Measurements from ENCODE around the gene DLGAP1. TPM values are rescaled to one million over a fixed set of nuclear protein-coding genes. Genes with fewer than 3 reads are reported as not detected.

DLGAP1 gene
- total and polyA plus RNA-seq, 2 of the 8 experiments (the other 6 are each of a cell fraction or from before 2014, with no cell fraction given), result 11.8 to 16.9 TPM

DNA sequence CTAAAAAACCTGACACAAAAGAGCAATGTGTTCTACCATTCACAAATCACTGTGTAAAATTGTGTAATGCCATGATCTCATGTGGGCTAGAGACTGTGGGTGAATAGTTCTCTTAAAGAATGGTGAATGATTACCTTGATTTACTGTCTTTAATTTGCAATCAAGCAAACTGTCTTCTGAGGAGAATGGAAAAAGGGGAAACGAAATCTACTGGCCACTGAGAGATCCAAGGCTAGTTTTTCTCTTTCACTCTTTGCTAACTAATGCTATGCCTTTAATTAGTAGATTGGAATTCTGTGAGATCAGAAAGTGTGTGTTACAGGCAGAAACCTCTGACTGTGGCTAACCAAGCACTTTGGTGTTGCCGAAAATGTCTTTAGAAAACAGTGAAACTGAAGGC, 582.5 kb downstream of the DLGAP1 start:
- Histone ChIP-seq H3K23ac (ENCODE audit: insufficient read length) (no peak overlapping the region), H3K27ac (ENCODE audit: low read depth, low read length) (no peak overlapping the region), H3K27me3 (replicated peaks in 1 of 4; ENCODE audit: control insufficient read depth in 3 of 4, extremely low read depth in 1 of 4, insufficient read depth in 3 of 4, low read length in 3 of 4) (no peaks in the 10 kb centered on the region), H4K91ac (replicated peaks; ENCODE audit: insufficient read length, low read length) (no peak overlapping the region), H3K56ac (replicated peaks; ENCODE audit: insufficient read length, low read depth, low read length) (no peak overlapping the region), H3K14ac (ENCODE audit: insufficient read length) (no peak overlapping the region), H2BK12ac (ENCODE audit: low read depth, low read length) (no peak overlapping the region), H4K8ac (ENCODE audit: extremely low read depth, insufficient read depth, low read length) (no peak overlapping the region), H3K4me1 (replicated peaks in 1 of 4; ENCODE audit: control insufficient read depth in 3 of 4, insufficient read depth in 4 of 4, low read length in 3 of 4) (peaks cover 0 to 4% (median 1%) of the 10 kb centered on the region in 4 experiments; a peak in 3 of 7 replicates), H2BK5ac (ENCODE audit: low read depth, low read length) (no peak overlapping the region), H3K23me2 (ENCODE audit: low read depth, low read length) (no peaks in the 10 kb centered on the region), H3K9ac (replicated peaks in 1 of 4; ENCODE audit: extremely low read depth in 1 of 4, low read depth in 3 of 4, low read length in 3 of 4) (no peak overlapping the region), H3K4me3 (ENCODE audit: extremely low read depth in 1 of 4, insufficient read depth in 2 of 4, low read depth in 3 of 4, low read length in 4 of 4) (no peak overlapping the region), H2BK120ac (replicated peaks; ENCODE audit: low read depth, low read length) (no peak overlapping the region), H3K4me2 (ENCODE audit: insufficient read depth in 1 of 2, low read depth in 2 of 2, low read length in 2 of 2) (no peak overlapping the region), H2BK20ac (ENCODE audit: low read length) (no peak overlapping the region), H4K20me1 (replicated peaks in 1 of 2; ENCODE audit: control insufficient read depth in 1 of 2, insufficient read depth in 2 of 2, low read length in 2 of 2) (no peaks in the 10 kb centered on the region), H3K79me1 (ENCODE audit: low read depth, low read length) (no peaks in the 10 kb centered on the region), H2AK5ac (ENCODE audit: low read depth, low read length) (no peak overlapping the region), H3K79me2 (ENCODE audit: control insufficient read depth in 1 of 2, insufficient read depth in 2 of 2, low read length in 2 of 2) (no peaks in the 10 kb centered on the region), H3K4ac (replicated peaks; ENCODE audit: insufficient read length, low read depth, low read length) (no peak overlapping the region), H3K9me3 (ENCODE audit: insufficient read depth in 2 of 2, low read depth in 1 of 2, low read length in 1 of 2) (no peaks in the 10 kb centered on the region), H3K36me3 (ENCODE audit: control insufficient read depth in 2 of 4, insufficient read depth in 4 of 4, low read length in 3 of 4) (no peaks in the 10 kb centered on the region), H2BK15ac (ENCODE audit: low read length) (no peak overlapping the region), H4K5ac (ENCODE audit: insufficient read length, low read depth, low read length) (no peak overlapping the region), H2AFZ (ENCODE audit: low read length) (no peak overlapping the region), H3K18ac (ENCODE audit: extremely low read depth, low read length) (no peak overlapping the region)
- no peak for DNase-seq (ENCODE audit: low read depth in 1 of 2, low spot score in 2 of 2)
- WGBS, 2 experiments (ENCODE audit: extremely low coverage in 1 of 2, insufficient coverage in 1 of 2, insufficient read length in 1 of 2, insufficient replicate concordance in 2 of 2, low coverage in 1 of 2, low lambda C conversion rate in 2 of 2, missing lambda C conversion rate in 1 of 2), result 74% methylated on average over 2 of the region's 2 CpGs; no CpG with 5 or more reads in 1 of the 2 experiments
- ChIA-PET CTCF (ENCODE audit: partially characterized antibody) (no interaction called here), POLR2A (ENCODE audit: partially characterized antibody) (no interaction called here)
- peak; percentile 42 for FAIRE-seq
- no peak for TF ChIP-seq SIX5 (IDR thresholded peaks at IDR 0.05; ENCODE audit: low read depth, low read length)
- no peak for TF ChIP-seq POLR2AphosphoS5 (IDR thresholded peaks at IDR 0.05; ENCODE audit: low read depth, low read length)
